ENCODE results near the gene LGALS7B.
"Not testable (repeated sequence)": the region's sequence is repeated elsewhere in the genome, so short reads cannot be mapped to it uniquely, and the experiment has no call there.

The LGALS7B gene

DNA sequence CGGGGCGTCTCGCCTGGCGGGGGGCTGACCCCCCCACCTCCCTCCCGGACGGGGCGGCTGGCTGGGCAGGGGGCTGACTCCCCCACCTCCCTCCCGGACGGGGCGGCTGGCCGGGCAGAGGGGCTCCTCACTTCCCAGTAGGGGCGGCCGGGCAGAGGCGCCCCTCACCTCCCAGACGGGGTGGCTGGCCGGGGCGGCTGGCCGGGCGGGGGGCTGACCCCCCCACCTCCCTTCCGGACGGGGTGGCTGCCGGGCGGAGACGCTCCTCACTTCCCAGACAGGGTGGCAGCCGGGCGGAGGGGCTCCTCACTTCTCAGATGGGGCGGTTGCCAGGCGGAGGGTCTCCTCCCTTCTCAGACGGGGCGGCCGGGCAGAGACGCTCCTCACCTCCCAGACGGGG, 8.8 kb downstream of the LGALS7B start:
- DNase-seq: not testable (repeated sequence)

DNA sequence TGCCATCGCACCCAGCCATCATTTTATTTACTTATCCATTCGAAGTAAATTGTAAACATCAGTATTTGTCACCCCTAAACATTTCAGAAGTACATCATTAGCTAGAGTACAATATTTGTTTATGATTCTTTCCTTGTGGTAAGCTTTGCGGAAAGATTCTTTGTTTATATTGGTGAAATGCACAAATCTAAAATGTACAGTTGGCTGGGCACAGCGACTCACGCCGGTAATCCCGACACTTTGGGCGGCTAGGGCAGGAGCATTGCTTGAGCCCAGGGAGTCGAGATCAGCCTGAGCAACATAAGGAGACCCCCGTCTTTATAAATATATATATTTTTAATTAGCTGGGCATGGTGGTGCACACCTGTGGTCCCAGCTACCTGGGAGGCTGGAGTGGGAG, 10.1 kb downstream of the LGALS7B start:
- DNase-seq: no peak

DNA sequence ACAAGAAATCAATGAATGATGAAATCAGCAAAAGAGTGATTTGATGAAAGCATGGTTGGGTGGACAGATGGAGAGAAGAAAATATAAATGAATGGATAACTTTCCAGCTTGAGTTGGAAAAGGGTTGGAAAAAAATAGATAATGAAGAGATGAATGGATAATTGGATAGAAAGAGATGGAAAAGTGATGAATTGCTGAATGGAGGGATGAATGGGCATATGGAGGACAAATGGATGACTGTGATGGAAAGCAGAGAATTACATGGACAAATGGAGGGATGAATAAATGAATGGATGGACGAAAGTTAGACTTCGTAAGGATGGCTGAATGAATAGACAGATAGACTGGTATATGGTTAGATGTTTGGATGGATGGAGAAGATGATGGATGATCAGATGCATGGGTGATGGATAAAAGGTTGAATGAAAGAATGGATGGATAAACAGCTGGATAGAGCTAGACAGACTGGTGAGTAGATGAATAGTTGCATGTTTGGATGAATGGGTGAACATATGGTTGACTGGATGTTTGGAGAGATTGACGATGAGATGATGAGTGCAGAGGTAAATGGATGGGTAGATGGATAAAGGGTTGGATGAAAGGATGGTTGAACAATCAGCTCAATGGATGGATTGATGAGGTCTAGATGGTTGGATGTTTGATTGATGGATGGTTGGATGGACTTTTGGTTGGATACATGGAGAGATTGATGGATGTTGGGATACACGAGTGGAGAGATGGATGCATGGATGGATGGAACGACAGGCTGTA, 11.8 kb downstream of the LGALS7B start:
- DNase-seq: no peak

DNA sequence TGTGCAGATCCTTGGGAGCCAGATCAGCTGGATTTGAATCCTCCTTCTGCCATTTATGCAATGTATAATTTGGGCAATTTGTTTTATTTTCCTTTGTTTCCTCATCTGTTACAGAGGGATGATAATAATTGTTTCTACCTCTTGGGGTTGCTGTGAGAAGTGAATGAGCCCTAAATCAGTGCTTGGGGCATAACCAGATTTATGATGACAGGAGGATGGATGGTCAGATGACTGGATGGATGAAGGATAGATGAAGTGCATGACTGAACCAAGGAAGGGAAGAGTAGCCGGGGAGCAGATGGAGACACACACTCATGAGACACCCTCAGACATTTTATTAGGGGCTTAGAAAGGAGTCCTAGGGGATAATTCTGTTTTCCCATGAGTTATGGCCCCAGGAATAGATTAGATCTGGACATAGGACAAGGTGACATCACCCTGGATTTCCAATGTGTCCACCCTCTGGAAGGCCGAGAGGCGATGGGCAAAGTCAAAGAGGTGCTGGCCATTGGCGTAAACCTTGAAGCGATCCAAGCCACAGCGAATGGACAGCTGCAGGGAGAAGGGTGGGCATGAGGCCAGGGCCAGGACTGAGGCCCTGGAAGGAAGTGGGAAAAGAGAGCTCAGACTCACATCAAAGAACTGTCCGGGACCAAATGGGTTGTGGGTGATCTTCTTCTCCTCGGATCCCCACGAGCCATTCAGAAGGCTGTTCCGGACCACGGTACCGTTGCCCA, 12.5 kb downstream of the LGALS7B start:
- no peak for DNase-seq

DNA sequence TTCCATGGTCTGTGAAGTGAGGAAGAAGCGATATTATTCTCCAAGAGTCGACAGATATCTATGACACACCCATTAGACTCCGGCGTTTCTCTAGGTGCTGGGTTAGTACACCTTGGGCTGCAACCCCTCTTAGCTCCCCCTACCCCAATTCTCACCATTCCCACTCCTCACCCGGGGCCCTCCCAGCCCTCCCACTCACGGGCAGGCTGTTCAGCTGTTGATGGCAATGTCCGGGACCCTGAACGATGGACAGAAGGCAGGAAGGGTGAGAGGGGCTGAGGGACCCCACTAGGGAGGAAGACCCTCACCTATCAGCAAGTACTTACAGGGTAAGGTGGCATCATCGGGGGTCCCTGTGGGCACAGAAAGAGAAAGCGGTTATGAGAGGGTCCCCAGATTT, 14.5 kb downstream of the LGALS7B start:
- no peak for DNase-seq

DNA sequence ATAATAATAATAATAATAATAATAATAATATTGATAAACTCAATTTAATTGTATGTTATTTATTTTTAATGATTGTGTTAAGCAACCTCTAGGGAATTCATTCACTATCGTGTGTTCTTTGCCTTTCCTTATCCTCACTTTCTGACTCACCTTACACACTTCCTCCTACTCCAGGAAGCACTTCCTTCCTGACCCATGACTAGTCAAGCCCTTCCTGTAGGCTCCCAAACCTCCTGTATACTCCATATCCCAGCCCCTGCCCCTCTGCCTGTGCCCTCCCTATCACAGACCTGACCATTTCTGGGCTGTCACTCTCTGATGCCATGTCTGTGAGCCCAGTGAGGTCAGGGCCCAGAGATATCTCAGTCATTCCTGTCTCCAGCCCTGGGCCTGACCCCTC, 16.2 kb downstream of the LGALS7B start:
- no peak for DNase-seq

DNA sequence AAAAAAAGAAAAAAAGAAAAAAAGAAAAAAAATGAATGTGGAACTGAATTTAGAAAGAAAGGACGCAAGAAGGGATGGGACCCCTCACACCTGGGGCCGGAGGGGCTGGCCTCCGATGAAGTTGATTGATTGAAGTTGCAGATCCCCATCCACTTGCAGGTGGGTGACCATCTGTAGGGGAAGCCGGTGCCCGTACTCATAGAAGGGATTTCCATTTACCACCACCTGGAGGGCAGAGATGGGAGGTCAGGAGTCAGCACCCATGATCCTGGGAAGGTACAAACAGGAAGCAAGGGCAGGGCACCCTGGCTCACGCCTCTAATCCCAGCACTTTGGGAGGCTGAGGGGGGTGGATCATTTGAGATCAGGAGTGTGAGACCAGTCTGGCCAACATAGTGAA, 17.4 kb downstream of the LGALS7B start:
- no peak for DNase-seq

DNA sequence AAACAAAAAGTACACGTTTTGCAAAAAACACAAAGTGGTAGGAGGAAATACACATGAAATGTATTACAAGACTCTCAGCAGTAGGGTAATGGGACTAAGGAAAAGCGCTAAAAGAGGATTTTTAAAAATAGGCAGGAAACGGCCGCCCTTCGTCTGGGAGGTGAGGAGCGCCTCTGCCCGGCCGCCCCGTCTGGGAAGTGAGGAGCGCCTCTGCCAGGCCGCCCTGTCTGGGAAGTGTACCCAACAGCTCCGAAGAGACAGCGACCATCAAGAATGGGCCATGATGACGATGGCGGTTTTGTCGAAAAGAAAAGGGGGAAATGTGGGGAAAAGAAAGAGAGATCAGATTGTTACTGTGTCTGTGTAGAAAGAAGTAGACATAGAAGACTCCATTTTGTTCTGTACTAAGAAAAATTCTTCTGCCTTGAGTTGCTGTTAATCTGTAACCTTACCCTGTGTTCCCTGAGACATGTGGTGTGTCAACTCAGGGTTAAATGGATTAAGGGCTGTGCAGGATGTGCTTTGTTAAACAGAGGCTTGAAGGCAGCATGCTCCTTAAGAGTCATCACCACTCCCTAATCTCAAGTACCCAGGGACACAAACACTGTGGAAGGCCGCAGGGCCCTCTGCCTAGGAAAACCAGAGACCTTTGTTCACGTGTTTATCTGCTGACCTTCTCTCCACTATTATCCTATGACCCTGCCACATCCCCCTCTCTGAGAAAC, 18.5 kb downstream of the LGALS7B start:
- not testable (repeated sequence) for DNase-seq

DNA sequence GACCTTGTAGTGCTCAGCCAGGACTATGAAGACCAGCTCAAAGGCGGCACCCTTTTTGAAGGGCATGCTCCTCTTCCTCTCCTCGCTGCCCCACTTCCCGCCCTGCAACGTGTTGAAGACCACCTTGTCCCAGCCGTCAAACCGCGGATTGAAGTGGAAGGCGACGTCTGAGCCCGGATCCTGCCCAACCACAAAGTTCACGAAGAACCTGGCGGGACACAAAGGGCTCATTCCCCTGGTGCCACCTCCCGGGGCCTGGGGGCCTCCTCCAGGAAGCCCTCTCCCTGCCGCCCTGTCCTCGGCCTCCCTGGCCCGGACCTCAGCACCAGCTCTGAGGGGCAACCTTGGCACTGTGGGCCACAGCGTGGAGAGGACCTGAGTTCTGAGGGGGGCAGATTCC, 19.7 kb downstream of the LGALS7B start:
- no peak for DNase-seq

DNA sequence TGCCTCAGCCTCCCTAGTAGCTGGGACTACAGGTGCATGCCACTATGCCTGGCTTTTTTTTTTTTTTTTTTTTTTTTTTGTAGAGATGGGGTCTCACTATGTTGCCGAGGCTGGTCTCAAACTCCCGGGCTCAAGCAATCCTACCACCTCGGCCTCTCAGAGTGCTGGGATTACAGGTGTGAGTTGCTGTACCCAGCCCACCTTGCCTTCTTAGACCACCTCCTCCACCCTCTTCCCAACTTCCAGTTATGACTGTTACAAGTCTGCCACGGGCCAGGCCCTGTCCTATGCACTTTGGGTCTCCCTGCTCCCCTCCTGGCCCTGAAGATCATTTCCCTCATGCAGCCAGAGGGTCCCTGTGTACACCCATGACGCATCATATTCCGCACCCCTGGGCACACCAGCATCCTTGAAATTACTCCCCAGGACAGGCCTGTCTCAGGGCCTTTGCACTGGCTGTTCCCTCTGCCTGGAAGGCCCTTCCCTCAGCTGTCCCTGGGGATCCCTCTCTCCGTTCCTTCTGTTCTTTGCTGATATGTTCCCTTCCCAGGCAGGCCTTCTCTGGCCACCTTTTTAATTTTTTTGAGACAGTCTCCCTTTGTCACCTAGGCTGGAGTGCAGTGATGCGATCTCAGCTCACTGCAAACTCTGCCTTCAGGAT, 20.7 kb downstream of the LGALS7B start:
- no peak for DNase-seq

DNA sequence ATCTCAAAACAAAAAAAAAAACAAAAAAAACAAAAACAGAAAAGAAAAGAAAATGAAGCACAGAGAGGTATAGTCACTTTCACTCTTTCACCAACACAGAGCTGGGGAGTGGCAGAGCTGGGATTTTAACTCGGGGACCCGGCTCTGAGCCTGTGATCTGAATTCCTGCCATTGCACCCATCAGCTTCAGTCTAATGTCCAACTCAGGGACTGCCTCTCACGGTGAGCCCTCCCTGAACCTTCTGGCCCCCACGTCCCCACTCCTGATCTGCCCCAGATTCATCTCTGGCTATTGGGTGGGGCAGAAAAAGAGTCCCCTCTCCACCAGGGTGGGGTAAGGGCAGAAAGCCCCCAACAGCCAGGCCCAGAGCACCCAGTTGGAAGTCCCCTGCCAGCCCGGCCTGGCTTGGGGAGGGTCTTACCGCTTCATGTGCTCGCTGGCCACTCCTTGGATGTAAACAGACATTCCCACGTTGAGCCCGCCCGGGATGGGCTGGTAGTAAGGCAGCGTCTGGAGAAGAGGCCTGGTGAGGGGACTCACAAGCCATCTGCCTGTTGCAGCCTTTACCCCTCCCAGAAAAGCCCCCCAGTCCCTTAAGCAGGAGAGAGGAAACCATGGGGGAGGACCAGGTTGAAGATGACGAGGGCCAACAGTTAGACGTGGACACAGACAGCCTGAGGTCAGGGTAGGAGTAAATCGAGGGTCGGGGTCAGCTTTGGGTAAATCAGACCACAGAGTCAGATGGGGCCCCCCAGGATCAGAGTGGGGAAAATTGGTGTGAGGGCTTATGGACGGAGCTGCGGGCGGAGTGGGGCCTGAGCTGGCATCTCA, 23.2 kb downstream of the LGALS7B start:
- no peak for DNase-seq

DNA sequence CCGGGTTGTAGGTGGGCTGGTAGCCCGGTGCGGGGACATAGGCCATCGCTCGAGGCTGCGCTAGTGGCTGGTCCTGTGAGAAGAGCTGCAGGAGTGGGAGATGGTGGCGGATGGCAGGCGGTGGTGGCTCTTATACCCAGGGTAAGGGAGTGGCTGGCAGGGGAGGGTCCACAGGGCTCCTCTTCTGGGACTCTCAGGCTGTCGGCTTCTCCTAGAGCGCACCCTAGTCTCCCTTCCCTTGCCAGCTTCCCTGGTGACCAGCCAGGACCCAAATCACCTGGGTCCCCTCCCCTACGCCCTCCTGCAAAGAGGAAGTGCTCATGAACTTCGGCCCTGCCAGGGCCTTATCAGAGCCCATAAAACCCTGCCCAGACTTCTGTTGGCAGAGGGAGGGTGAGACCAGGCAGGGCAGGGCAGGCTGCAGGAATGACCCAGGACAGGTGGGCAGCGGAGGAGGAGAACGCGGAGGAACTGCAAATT, 23.9 kb downstream of the LGALS7B start, which contains the start of gene LGALS4:
TSS of gene LGALS4 (minus strand) at position 105 of the 480 bp plus-strand sequence. CDS start at position 46, 59 bp downstream.
- no peak for DNase-seq

DNA sequence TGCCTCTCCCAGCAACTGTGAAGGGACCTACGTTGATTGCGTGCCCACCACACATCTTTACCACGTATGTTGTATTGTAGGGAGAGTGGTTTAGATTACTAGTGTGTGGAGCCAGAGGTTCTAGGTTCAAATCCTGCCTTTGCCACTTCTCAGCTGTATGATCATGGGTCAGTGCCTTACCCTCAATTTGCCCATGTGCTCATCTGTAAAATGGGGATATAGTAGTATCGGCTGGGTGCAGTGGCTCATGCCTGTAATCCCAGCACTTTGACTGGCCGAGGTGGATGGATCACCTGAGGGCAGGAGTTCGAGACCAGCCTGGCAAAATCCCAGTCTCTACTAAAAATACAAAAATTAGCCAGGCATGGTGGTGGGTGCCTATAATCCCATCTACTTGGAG, 24.3 kb downstream of the LGALS7B start:
- DNase-seq: no peak

DNA sequence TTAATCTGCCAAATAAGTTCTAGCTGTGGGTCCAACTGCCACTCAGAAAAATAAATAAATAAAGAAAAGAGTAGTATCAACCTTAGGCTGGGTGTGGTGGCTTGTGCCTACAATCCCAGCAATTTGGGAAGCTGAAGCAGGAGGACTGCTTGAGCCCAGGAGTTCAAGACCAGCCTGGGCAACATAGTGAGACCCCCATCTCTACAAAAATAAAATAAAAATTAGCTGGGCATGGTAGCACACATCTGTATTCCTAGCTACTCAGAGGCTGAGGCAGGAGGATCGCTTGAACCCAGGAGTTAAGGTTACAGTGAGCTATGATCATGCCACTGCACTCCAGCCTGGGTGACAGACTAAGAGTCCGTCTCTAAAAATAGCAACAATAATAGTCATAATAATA, 24.9 kb downstream of the LGALS7B start:
- not testable (repeated sequence) for DNase-seq

DNA sequence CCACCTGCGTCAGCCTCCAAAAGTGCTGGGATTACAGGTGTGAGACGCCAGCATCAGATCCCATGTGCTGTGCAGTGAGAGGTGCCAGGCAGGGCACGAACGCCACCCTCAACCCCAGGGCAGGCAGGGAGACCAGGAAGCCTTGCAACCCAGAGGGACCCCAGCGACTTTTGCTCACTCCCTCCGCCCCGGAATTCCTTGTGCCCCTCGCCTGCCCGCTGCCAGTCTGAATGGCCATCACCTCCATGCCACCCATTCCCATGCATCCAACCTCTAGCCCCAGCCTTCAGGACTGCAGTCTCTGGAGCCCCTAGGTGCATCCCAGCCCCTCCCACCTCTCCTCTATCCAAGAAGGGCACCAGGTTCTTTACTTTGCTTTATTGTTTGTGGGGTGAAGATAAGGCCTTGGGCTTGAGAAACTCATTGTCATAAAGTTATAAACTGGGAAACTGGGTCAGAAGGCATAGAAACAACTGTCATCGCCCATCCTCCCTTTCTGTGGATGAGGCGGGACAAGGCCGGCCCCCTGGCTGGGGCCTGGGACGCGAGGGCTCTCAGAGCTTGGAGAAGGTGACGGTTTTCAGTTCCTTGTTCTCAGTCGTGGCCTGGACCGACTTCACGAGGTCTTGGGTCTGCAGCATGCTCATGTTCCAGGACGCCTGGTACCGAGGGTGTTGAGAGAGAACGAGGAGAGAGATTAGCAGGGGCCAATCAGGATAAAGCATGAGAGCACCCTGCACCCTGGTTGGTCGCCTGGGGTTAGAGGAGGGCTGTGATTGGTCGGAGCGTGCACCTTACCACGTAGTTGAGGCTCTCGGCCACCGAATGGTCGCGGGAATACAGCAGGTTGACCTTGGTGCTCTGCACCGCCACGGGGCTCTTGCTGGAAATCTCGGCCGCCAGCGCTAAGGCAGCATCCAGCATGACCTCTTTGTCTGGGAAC, 26.3 kb downstream of the LGALS7B start:
- DNase-seq: no peak

DNA sequence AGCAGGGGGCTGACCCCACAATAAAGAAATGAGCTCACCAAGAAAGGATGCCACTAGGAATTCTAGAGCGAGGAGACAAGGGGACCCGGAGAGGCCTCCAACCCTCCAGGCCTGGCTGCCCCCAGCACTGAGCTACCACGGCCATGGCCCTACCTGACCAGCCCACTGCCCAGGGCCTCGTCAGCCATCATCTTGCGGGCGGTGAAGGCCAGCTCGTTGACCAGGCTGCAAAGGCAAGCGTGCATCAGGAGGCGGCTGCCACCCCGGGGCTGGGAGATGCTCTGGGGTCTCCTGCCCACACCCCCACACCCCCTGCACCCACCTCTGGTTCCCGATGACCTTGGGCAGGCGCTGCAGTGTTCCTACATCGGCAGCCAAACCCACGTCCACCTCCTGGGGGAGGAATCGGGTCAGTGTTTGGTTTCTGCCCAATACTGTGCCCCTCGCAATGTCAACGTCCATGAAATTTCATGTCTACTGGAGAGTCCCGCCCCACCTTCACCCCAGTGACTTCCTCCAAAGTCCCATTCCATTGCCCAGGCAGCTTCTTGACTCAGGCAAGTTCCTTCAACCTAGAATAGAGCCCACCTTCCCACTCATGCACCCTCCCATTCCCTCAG, 27.2 kb downstream of the LGALS7B start:
- no peak for DNase-seq

DNA sequence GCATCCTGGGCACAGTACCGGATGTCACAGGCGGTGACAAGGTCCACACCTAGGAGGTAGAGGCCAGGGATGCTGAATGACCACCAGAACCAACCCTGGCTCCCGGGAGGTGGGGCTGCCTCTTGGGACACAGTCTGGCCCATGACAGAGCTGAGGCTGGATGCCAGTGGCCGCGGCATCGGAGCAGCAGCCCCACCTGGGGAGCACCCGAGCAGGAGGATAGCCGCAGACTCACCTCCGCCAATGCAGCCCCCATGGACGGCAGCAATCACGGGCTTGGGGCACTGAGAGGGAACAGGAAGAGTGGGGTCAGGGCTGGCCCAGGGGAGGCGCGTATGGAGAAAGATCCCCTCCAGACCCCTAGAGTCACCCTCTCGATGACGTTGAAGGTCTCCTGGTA, 28.1 kb downstream of the LGALS7B start:
- DNase-seq: no peak

DNA sequence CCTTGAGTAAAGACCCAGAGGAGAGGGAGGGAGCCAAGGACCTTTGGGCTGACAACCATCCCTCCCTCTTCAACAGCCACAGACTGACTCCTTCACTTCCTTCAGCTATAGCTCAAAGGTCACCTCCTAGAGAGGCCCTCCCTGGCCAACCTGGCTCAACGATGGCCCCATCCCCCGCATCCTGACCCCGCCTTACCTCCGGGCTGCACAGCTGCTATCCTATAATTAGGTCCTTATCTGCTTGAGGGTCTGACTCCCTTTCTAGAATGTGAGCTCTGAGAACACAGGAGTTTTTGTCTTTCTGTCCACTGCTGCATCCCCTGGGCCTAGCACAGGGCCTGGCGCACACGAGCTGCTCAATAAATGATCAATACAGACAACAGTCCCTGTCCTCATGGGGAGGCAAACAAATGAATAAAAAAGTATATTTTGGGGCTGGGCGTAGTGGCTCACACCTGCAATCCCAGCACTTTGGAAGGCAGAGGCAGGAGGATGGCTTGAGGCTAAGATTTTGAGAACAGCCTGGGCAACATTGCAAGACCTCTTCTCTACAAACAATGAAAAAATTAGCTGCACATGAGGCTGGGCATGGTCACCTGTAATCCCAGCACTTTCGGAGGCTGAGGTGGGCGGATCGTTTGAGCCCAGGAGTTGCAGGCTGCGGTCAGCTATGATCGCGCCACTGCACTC, 30.4 kb downstream of the LGALS7B start:
- DNase-seq: no peak

DNA sequence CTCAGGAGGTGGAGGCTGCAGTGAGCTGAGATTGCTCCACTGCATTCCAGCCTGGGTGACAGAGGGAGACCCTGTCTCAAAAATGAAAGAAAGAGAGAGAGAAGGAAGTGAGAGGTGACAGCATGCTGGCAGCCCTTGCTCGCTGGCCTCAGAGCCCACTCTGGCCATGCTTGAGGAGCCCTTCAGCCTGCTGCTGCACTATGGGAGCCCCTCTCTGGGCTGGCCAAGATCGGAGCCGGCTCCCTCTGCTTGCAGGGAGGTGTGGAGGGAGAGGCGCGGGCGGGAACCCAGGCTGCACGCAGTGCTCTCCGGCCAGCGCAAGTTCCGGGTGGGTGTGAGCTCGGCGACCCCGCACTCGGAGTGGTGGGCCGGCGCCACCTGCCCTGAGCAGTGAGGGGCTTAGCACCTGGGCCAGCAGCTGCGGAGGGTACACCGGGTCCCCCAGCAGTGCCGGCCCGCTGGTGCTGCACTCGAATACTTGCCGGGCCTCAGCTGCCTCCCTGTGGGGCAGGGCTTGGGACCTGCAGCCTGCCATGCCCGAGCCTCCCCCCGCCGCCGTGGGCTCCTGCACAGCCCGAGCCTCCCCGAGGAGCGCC, 32.3 kb downstream of the LGALS7B start:
- not testable (repeated sequence) for DNase-seq
